SK-N-MC (cell line): ENCODE data around the gene CROCC.

Source experiments
- EZH2 ChIP-seq: fragments of 200-600 bp; sonication (generic); IDR thresholded peaks from one replicate; pipeline ENCODE4 v1.6.1; 2017; ENCODE audit warnings: antibody characterized with exemption
- FOXP2 ChIP-seq: optimal IDR thresholded peaks from 2 replicates; pipeline ENCODE3; 2011; ENCODE audit warnings: mild to moderate bottlenecking, moderate library complexity; ENCODE audit not compliant: insufficient read depth; ENCODE audit errors: extremely low read length, control extremely low read depth
- POLR2AphosphoS5 ChIP-seq: IDR thresholded peaks from 2 replicates; pipeline ENCODE4 v1.6.1; 2012; ENCODE audit warnings: mild to moderate bottlenecking, low read depth, low read length, borderline replicate concordance

GRCh38 chr1:16921391-16922185, at the start of gene CROCC:
- TF ChIP-seq EZH2 (no peak), FOXP2 (no peak), POLR2AphosphoS5 (peak; percentile 59; the same call in 1 of the 2 replicates)
